HCT116 (cell line): Measurements from ENCODE around the gene RBM38. TPM values are rescaled to one million over a fixed set of nuclear protein-coding genes. Genes with fewer than 3 reads are reported as not detected.

Experiments
- ATAC-seq: fragments of 200-7000 bp; cut with Tn5 transposase; 2 replicates; pipeline ENCODE4 v1.9.1; 2020; ENCODE audit warnings: mild to moderate bottlenecking, moderate library complexity
- BruUV-seq: library from RNA; stranded (reverse); fragments of 400-500 nt; replicated peaks from 2 replicates; lab custom pipeline; 2021; lab: Mats Ljungman, UMichigan
- CTCF ChIA-PET: fragments of 300-600 bp; sonication (Branson Sonifier 250); formaldehyde crosslinking; loops from one replicate; lab custom pipeline; 2021; ENCODE audit warnings: antibody characterized with exemption; lab: Charles Lee
- POLR2A ChIA-PET: fragments of 300-600, 350-600 bp; sonication (Branson Sonifier 250); formaldehyde crosslinking; loops from one replicate; lab custom pipeline; 2021; ENCODE audit warnings: antibody characterized with exemption; lab: Charles Lee
- RAD21 ChIA-PET, 2 experiments: fragments of 300-600 bp; sonication (Branson Sonifier 250); formaldehyde crosslinking; loops; one replicate each; lab custom pipeline; 2023; ENCODE audit warnings: low total read pairs in 2 of 2; ENCODE audit not compliant: uncharacterized antibody in 2 of 2, unreplicated experiment in 2 of 2, low non-redundant PET in 1 of 2; lab: Charles Lee
- DNase-seq: peaks from one replicate; pipeline ENCODE4 v3.0.0-alpha.2; 2010; ENCODE audit warnings: low read depth, low spot score
- H2AFZ ChIP-seq: fragments of 200-600 bp; shearing (Covaris generic), sonication (generic); 2 replicates; pipeline ENCODE4 v1.6.1; 2017; ENCODE audit warnings: low read depth, mixed run types, mixed read lengths, antibody characterized with exemption, low read length; ENCODE audit not compliant: poor library complexity, severe bottlenecking
- H3K27ac ChIP-seq: 2 replicates; pipeline ENCODE4 v1.5.1; 2012; ENCODE audit warnings: low read depth, low read length
- H3K27me3 ChIP-seq: fragments of 200-600 bp; sonication (generic); 2 replicates; pipeline ENCODE4 v1.6.1; 2016; ENCODE audit warnings: mixed run types, low read length, mixed read lengths; ENCODE audit not compliant: insufficient read depth
- H3K36me3 ChIP-seq, 2 experiments: fragments of 200-500 bp in 1 of 2; fragments of 200-600 bp in 1 of 2; sonication (Bioruptor generic) in 1 of 2; sonication (generic) in 1 of 2; 2 replicates each; pipeline versions ENCODE4 v1.5.1 to v1.6.1; 2014 to 2016; ENCODE audit warnings: low read length in 2 of 2, inconsistent platforms in 1 of 2, mixed read lengths in 1 of 2, mixed run types in 1 of 2; ENCODE audit not compliant: insufficient read depth in 2 of 2, control insufficient read depth in 1 of 2
- H3K4me1 ChIP-seq, 2 experiments: fragments of 200-600 bp in 1 of 2; sonication (generic) in 1 of 2; 2 replicates each; pipeline versions ENCODE4 v1.5.1 to v1.6.1; 2012 to 2017; ENCODE audit warnings: low read length in 2 of 2, inconsistent platforms in 1 of 2, mild to moderate bottlenecking in 1 of 2, mixed read lengths in 1 of 2, mixed run types in 1 of 2, moderate library complexity in 1 of 2; ENCODE audit not compliant: insufficient read depth in 2 of 2, control insufficient read depth in 1 of 2
- H3K4me2 ChIP-seq: fragments of 200-600 bp; sonication (generic); 2 replicates; pipeline ENCODE4 v1.6.1; 2017; ENCODE audit warnings: mixed run types, low read length, mixed read lengths
- H3K4me3 ChIP-seq, 2 experiments: fragments of 200-600 bp in 1 of 2; sonication (generic) in 1 of 2; replicated peaks in 1 of 2; 2 replicates each; pipeline ENCODE4 v1.5.1; 2011 to 2016; ENCODE audit warnings: low read length in 2 of 2, control low read depth in 1 of 2, low read depth in 1 of 2, mild to moderate bottlenecking in 1 of 2, mixed read lengths in 1 of 2, mixed run types in 1 of 2
- H3K79me2 ChIP-seq: fragments of 200-600 bp; sonication (generic); 2 replicates; pipeline ENCODE4 v1.6.1; 2017; ENCODE audit warnings: mild to moderate bottlenecking, mixed run types, low read length, moderate library complexity, mixed read lengths; ENCODE audit not compliant: insufficient read depth
- H3K9ac ChIP-seq: fragments of 200-600 bp; sonication (generic); 2 replicates; pipeline ENCODE4 v1.6.1; 2016; ENCODE audit warnings: low read length, mixed read lengths
- H3K9me2 ChIP-seq: fragments of 200-600 bp; sonication (generic), shearing (Covaris generic); 2 replicates; pipeline ENCODE4 v1.6.1; 2017; ENCODE audit warnings: mixed run types, mild to moderate bottlenecking, moderate library complexity; ENCODE audit not compliant: insufficient read depth
- H3K9me3 ChIP-seq, 2 experiments: fragments of 200-500 bp in 1 of 2; fragments of 200-600 bp in 1 of 2; sonication (Bioruptor generic) in 1 of 2; sonication (generic) in 1 of 2; 2 replicates each; pipeline ENCODE4 v1.6.1; 2014 to 2017; ENCODE audit warnings: low read length in 2 of 2, mixed read lengths in 2 of 2, inconsistent platforms in 1 of 2, low read depth in 1 of 2, mild to moderate bottlenecking in 1 of 2, mixed run types in 1 of 2, moderate library complexity in 1 of 2; ENCODE audit not compliant: control insufficient read depth in 1 of 2, insufficient read depth in 1 of 2
- H4K20me1 ChIP-seq: fragments of 200-600 bp; sonication (generic), shearing (Covaris generic); 2 replicates; pipeline ENCODE4 v1.6.1; 2017; ENCODE audit warnings: mixed run types, mild to moderate bottlenecking, moderate library complexity; ENCODE audit not compliant: insufficient read depth
- ATF3 ChIP-seq: IDR thresholded peaks from 2 replicates; pipeline ENCODE4 v1.6.1; 2012
- CBX3 ChIP-seq: IDR thresholded peaks from 2 replicates; pipeline ENCODE4 v1.6.1; 2012; ENCODE audit warnings: low read depth
- CEBPB ChIP-seq: IDR thresholded peaks from 2 replicates; pipeline ENCODE4 v1.6.1; 2012; ENCODE audit warnings: low read depth
- CTCF ChIP-seq, 3 experiments: fragments of 200-600 bp in 1 of 3; sonication (generic) in 1 of 3; IDR thresholded peaks in 2 of 3; conservative IDR thresholded peaks in 1 of 3; 2 replicates each; pipeline ENCODE4 v1.5.1; 2012 to 2017; ENCODE audit warnings: low read depth in 2 of 3, low read length in 2 of 3, antibody characterized with exemption in 1 of 3, borderline replicate concordance in 1 of 3, control low read depth in 1 of 3, mild to moderate bottlenecking in 1 of 3, mixed read lengths in 1 of 3, mixed run types in 1 of 3, moderate library complexity in 1 of 3; ENCODE audit not compliant: insufficient read depth in 1 of 3
- EGR1 ChIP-seq: IDR thresholded peaks from 2 replicates; pipeline ENCODE4 v1.6.1; 2012; ENCODE audit warnings: low read depth
- EZH2phosphoT487 ChIP-seq: fragments of 200-600 bp; IDR thresholded peaks from 2 replicates; pipeline ENCODE4 v1.6.1; 2018; ENCODE audit warnings: antibody characterized with exemption, borderline replicate concordance
- JUND ChIP-seq: IDR thresholded peaks from 2 replicates; pipeline ENCODE4 v1.6.1; 2012
- MAX ChIP-seq: IDR thresholded peaks from 2 replicates; pipeline ENCODE4 v1.6.1; 2012
- POLR2A ChIP-seq: IDR thresholded peaks from 2 replicates; pipeline ENCODE4 v1.7.0; 2011; ENCODE audit warnings: borderline replicate concordance; ENCODE audit not compliant: insufficient read depth, insufficient read length; ENCODE audit errors: extremely low read depth
- POLR2AphosphoS5 ChIP-seq: IDR thresholded peaks from 2 replicates; pipeline ENCODE4 v1.6.1; 2011; ENCODE audit warnings: mild to moderate bottlenecking, low read depth, low read length, moderate library complexity
- SRF ChIP-seq: IDR thresholded peaks from 2 replicates; pipeline ENCODE4 v1.6.1; 2012; ENCODE audit warnings: low read depth
- TCF7L2 ChIP-seq: IDR thresholded peaks from 2 replicates; pipeline ENCODE4 v1.7.0; 2011; ENCODE audit warnings: borderline replicate concordance, inconsistent platforms; ENCODE audit not compliant: insufficient read depth, insufficient read length; ENCODE audit errors: extremely low read depth
- YY1 ChIP-seq: IDR thresholded peaks from 2 replicates; pipeline ENCODE4 v1.6.1; 2011; ENCODE audit warnings: low read length, low read depth, moderate library complexity, mild to moderate bottlenecking; ENCODE audit not compliant: insufficient replicate concordance; ENCODE audit errors: extremely low read depth
- ZBTB33 ChIP-seq: IDR thresholded peaks from 2 replicates; pipeline ENCODE4 v1.6.1; 2011; ENCODE audit warnings: mild to moderate bottlenecking, low read length, moderate library complexity; ENCODE audit not compliant: insufficient replicate concordance; ENCODE audit errors: extremely low read depth
- ZNF274 ChIP-seq: fragments of 200-500 bp; sonication (Bioruptor generic); IDR thresholded peaks from 2 replicates; pipeline ENCODE4 v1.6.1; 2014; ENCODE audit warnings: mild to moderate bottlenecking, low read depth, low read length, inconsistent platforms
- intact Hi-C: fragments of 100-400 bp; cut with micrococcal nuclease; formaldehyde crosslinking; loops from 2 replicates; pipeline ENCODE4 v1.10.0; 2022
- total RNA-seq: library from RNA; stranded (reverse); gene quantifications from one replicate; pipeline ENCODE4 v1.2.1, GENCODE V29; 2021; ENCODE audit not compliant: unreplicated experiment

The RBM38 gene
- total RNA-seq, 1 experiment from 2014 or later, result 36.2 TPM

GRCh38 chr20:57380081-57380750 lies 11.0 kb upstream of the RBM38 start:
- Histone ChIP-seq H3K4me2 (no peak overlapping the region), H3K27me3 (no peaks in the 10 kb centered on the region), H3K9me2 (no peaks in the 10 kb centered on the region), H3K9me3 (no peaks in the 10 kb centered on the region), H3K4me1 (no peaks in the 10 kb centered on the region), H2AFZ (no peak overlapping the region), H3K79me2 (no peaks in the 10 kb centered on the region), H4K20me1 (peaks cover 7% of the 10 kb centered on the region; the same call in 1 of the 2 replicates), H3K36me3 (peaks cover 15 to 30% of the 10 kb centered on the region in 2 experiments; a peak in 3 of 4 replicates), H3K9ac (no peak overlapping the region), H3K27ac (no peak overlapping the region), H3K4me3 (no peak overlapping the region)
- BruUV-seq, result no TSS peak
- intact Hi-C loops, result loop anchor here (10.0 kb wide), 1 partner anchor 215 kb away; no protein-coding TSS in a partner anchor
- ChIA-PET POLR2A (no interaction called here), CTCF (interaction anchor here (1.2 to 1.7 kb wide), 2 partner anchors 9 to 118 kb away, joined by 3 to 5 read pairs; no protein-coding TSS in a partner anchor), RAD21 (no interaction called here)
- DNase-seq, result no peak
- TF ChIP-seq EGR1, result no peak
- no peak for TF ChIP-seq SRF
- no peak for TF ChIP-seq YY1
- TF ChIP-seq POLR2AphosphoS5, result no peak
- no peak for TF ChIP-seq TCF7L2
- no peak for TF ChIP-seq ZNF274
- no peak for TF ChIP-seq ATF3
- no peak for TF ChIP-seq MAX
- no peak for TF ChIP-seq ZBTB33
- no peak for TF ChIP-seq EZH2phosphoT487
- TF ChIP-seq CBX3, result no peak
- no peak for TF ChIP-seq POLR2A
- no peak for TF ChIP-seq JUND
- no peak for TF ChIP-seq CTCF (IDR thresholded peaks at IDR 0.05 in 2 of 3, conservative IDR thresholded peaks at IDR 0.05 in 1 of 3; ENCODE audit: borderline replicate concordance in 1 of 3, insufficient read depth in 1 of 3, low read depth in 2 of 3, low read length in 2 of 3)
- TF ChIP-seq CEBPB, result no peak
- no peak for ATAC-seq
